ENCODE measurements around the gene GALNT2. TPM values are rescaled to one million over a fixed set of nuclear protein-coding genes. Genes with fewer than 3 reads are reported as not detected.

GALNT2 gene
- total and polyA plus RNA-seq, 9 of the 15 experiments (the other 6 are each of a cell fraction or from before 2014, with no cell fraction given): 1.6 to 106 (median 51.9) TPM

DNA sequence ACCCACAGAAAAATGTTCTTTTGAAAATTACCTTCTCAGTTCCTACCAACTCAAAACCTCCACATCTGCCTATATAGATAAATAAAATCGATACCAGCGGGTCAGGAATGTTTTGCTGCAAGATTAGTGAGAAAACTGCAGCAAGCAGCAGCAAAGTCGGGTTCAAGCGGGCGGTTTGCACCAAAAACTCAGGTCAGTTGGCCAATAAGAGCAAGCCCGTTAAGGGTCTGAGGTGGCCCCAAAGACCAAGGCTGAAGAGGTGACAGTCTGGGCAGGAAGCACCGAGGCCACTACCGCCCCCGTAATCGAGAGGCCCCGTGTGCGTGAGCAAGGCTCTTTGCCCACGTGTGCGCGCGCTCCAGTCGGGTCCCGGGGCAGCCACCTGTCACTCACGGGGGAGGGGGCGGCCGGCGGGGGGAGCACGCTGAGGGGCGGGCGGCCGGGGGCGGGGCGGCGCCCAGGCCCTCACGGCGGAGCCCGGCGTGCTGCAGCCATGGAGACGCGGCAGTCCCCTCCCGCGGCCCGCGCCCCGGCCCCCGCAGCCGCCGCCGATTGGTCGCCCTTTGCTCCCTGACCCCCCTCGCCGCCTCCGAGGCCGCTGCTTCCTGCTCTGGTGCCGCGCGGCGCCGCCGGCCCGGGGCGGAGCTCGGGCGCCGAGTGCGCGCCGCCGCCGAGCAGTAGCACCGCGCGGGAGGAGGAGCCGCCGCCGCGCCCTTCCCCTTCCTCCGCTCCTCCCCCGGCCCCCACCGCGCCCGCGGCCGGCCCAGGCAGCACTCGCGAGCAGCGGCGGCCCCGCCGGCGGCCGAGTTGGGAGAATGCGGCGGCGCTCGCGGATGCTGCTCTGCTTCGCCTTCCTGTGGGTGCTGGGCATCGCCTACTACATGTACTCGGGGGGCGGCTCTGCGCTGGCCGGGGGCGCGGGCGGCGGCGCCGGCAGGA lies at the start of gene GALNT2 (continued):
- TF ChIP-seq CAMTA2 (CRISPR knock-in tag; conservative IDR thresholded peaks at IDR 0.05) (no peak), EP400 (IDR thresholded peaks at IDR 0.05) (peak; percentile 74), TAF15 (IDR thresholded peaks at IDR 0.05; ENCODE audit: low read depth, low read length) (no peak), JUND (IDR thresholded peaks at IDR 0.05; ENCODE audit: borderline replicate concordance, low read depth, low read length) (0 out of 2 replicates have a peak, but pooled peaks have one; percentile 1), JUND (tag; IDR thresholded peaks at IDR 0.05; ENCODE audit: borderline replicate concordance, low read depth, low read length) (no peak; the same call in 2 of the 3 replicates), RBM25 (IDR thresholded peaks at IDR 0.05; ENCODE audit: low read depth, low read length, severe bottlenecking) (peak; percentile 84), PML (IDR thresholded peaks at IDR 0.05; ENCODE audit: low read length) (no peak), TAF1 (IDR thresholded peaks at IDR 0.05; ENCODE audit: control insufficient read depth, extremely low read depth, insufficient read depth, low read length, severe bottlenecking) (peak; percentile 92), ZNF696 (CRISPR knock-in tag; conservative IDR thresholded peaks at IDR 0.05) (no peak), SAP30 (IDR thresholded peaks at IDR 0.05; ENCODE audit: borderline replicate concordance, insufficient read depth, low read depth, low read length, poor library complexity, severe bottlenecking) (peak; percentile 91), ZFX (CRISPR knock-in tag; IDR thresholded peaks at IDR 0.05) (peak; percentile 34; the same call in 1 of the 2 replicates), RBBP5 (IDR thresholded peaks at IDR 0.05; ENCODE audit: borderline replicate concordance, insufficient read depth, low read length, poor library complexity, severe bottlenecking) (peak; percentile 36)
- TF ChIP-seq, protein P1, sequence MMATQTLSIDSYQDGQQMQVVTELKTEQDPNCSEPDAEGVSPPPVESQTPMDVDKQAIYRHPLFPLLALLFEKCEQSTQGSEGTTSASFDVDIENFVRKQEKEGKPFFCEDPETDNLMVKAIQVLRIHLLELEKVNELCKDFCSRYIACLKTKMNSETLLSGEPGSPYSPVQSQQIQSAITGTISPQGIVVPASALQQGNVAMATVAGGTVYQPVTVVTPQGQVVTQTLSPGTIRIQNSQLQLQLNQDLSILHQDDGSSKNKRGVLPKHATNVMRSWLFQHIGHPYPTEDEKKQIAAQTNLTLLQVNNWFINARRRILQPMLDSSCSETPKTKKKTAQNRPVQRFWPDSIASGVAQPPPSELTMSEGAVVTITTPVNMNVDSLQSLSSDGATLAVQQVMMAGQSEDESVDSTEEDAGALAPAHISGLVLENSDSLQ (IDR thresholded peaks at IDR 0.05): peak; percentile 95
- TF ChIP-seq, protein P2, sequence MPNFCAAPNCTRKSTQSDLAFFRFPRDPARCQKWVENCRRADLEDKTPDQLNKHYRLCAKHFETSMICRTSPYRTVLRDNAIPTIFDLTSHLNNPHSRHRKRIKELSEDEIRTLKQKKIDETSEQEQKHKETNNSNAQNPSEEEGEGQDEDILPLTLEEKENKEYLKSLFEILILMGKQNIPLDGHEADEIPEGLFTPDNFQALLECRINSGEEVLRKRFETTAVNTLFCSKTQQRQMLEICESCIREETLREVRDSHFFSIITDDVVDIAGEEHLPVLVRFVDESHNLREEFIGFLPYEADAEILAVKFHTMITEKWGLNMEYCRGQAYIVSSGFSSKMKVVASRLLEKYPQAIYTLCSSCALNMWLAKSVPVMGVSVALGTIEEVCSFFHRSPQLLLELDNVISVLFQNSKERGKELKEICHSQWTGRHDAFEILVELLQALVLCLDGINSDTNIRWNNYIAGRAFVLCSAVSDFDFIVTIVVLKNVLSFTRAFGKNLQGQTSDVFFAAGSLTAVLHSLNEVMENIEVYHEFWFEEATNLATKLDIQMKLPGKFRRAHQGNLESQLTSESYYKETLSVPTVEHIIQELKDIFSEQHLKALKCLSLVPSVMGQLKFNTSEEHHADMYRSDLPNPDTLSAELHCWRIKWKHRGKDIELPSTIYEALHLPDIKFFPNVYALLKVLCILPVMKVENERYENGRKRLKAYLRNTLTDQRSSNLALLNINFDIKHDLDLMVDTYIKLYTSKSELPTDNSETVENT (CRISPR knock-in tag; IDR thresholded peaks at IDR 0.05): peak; percentile 47; the same call in 1 of the 2 replicates
- TF ChIP-seq, protein P3, sequence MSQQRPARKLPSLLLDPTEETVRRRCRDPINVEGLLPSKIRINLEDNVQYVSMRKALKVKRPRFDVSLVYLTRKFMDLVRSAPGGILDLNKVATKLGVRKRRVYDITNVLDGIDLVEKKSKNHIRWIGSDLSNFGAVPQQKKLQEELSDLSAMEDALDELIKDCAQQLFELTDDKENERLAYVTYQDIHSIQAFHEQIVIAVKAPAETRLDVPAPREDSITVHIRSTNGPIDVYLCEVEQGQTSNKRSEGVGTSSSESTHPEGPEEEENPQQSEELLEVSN (IDR thresholded peaks at IDR 0.05; ENCODE audit: borderline replicate concordance in 1 of 2, extremely low read depth in 1 of 2, insufficient read depth in 1 of 2, insufficient read length in 1 of 2, low read depth in 1 of 2, low read length in 1 of 2, poor library complexity in 1 of 2, severe bottlenecking in 1 of 2): peak; percentile 86 to 87
- TF ChIP-seq, protein P4, sequence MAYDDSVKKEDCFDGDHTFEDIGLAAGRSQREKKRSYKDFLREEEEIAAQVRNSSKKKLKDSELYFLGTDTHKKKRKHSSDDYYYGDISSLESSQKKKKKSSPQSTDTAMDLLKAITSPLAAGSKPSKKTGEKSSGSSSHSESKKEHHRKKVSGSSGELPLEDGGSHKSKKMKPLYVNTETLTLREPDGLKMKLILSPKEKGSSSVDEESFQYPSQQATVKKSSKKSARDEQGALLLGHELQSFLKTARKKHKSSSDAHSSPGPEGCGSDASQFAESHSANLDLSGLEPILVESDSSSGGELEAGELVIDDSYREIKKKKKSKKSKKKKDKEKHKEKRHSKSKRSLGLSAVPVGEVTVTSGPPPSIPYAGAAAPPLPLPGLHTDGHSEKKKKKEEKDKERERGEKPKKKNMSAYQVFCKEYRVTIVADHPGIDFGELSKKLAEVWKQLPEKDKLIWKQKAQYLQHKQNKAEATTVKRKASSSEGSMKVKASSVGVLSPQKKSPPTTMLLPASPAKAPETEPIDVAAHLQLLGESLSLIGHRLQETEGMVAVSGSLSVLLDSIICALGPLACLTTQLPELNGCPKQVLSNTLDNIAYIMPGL (CRISPR knock-in tag; IDR thresholded peaks at IDR 0.05): peak; percentile 52; the same call in 1 of the 2 replicates

All from K562 (cell line).